ENCODE results near the gene TPSB2. TPM values are rescaled to one million over a fixed set of nuclear protein-coding genes. Genes with fewer than 3 reads are reported as not detected.

The TPSB2 gene
- total RNA-seq, 4 donors from 2014 or later, result 7.5 to 304 (median 199) TPM

GRCh38 chr16:1276580-1276878, 46.5 kb upstream of the TPSB2 start:
- peaks cover 0 to 92% (median 2%) of the 10 kb centered on the region in 4 donors for H3K27me3 ChIP-seq
- H3K4me1 ChIP-seq, result peaks cover 0 to 8% (median 7%) of the 10 kb centered on the region in 4 donors
- no peaks in the 10 kb centered on the region for H3K9me3 ChIP-seq

GRCh38 chr16:1275791-1276579, 46.0 kb upstream of the TPSB2 start:
- Histone ChIP-seq H3K4me3 (no peak overlapping the region), H3K4me1 (peaks cover 0 to 10% (median 9%) of the 10 kb centered on the region in 4 donors), H3K27me3 (peaks cover 0 to 93% (median 2%) of the 10 kb centered on the region in 4 donors), H3K36me3 (no peaks in the 10 kb centered on the region), H3K9me3 (no peaks in the 10 kb centered on the region), H3K27ac (replicated peaks in 1 of 4) (no peak overlapping the region)
- 63% methylated on average over 18 of the region's 30 CpGs for WGBS
- intact Hi-C loops (cut with DNase I), result no loop called here
- DNase-seq (ENCODE audit: extremely low spot score), result no peak
- TF ChIP-seq EP300 (IDR thresholded peaks at IDR 0.05), result no peak
- no peak for TF ChIP-seq CTCF (IDR thresholded peaks at IDR 0.05)
- TF ChIP-seq POLR2AphosphoS5 (IDR thresholded peaks at IDR 0.05), result no peak
- no peak for TF ChIP-seq POLR2A (IDR thresholded peaks at IDR 0.05; ENCODE audit: low read depth)

More at GRCh38 chr16:1276580-1276878, 46.5 kb upstream of the TPSB2 start:
- 67% methylated on average over 7 of the region's 14 CpGs for WGBS
- Histone ChIP-seq H3K27ac (replicated peaks in 1 of 4) (no peak overlapping the region), H3K36me3 (no peaks in the 10 kb centered on the region), H3K4me3 (no peak overlapping the region)
- intact Hi-C loops (cut with DNase I), result no loop called here
- DNase-seq (ENCODE audit: extremely low spot score), result no peak
- TF ChIP-seq POLR2A (IDR thresholded peaks at IDR 0.05; ENCODE audit: low read depth), result no peak
- TF ChIP-seq CTCF (IDR thresholded peaks at IDR 0.05), result no peak
- no peak for TF ChIP-seq POLR2AphosphoS5 (IDR thresholded peaks at IDR 0.05)
- TF ChIP-seq EP300 (IDR thresholded peaks at IDR 0.05), result no peak

- Histone ChIP-seq H3K9me3 (no peaks in the 10 kb centered on the region), H3K36me3 (no peaks in the 10 kb centered on the region), H3K27ac (replicated peaks in 1 of 4) (no peak overlapping the region), H3K4me3 (no peak overlapping the region), H3K4me1 (peaks cover 0 to 10% (median 9%) of the 10 kb centered on the region in 4 donors), H3K27me3 (peaks cover 0 to 99% (median 2%) of the 10 kb centered on the region in 4 donors)
- 92% methylated on average over 7 of the region's 7 CpGs for WGBS
- TF ChIP-seq EP300 (IDR thresholded peaks at IDR 0.05), result no peak
- TF ChIP-seq POLR2A (IDR thresholded peaks at IDR 0.05; ENCODE audit: low read depth), result no peak
- no peak for TF ChIP-seq CTCF (IDR thresholded peaks at IDR 0.05)
- no peak for TF ChIP-seq POLR2AphosphoS5 (IDR thresholded peaks at IDR 0.05)
- no peak for DNase-seq (ENCODE audit: extremely low spot score)
- intact Hi-C loops (cut with DNase I), result no loop called here
These were observed 44.8 kb upstream of the TPSB2 start for GRCh38 chr16:1274767-1275166.

- TF ChIP-seq EP300 (IDR thresholded peaks at IDR 0.05) (no peak), POLR2AphosphoS5 (IDR thresholded peaks at IDR 0.05) (no peak), CTCF (IDR thresholded peaks at IDR 0.05) (no peak), POLR2A (IDR thresholded peaks at IDR 0.05; ENCODE audit: low read depth) (no peak)
- Histone ChIP-seq H3K4me1 (peaks cover 0 to 10% (median 9%) of the 10 kb centered on the region in 4 donors), H3K36me3 (no peaks in the 10 kb centered on the region), H3K27me3 (peaks cover 0 to 96% (median 2%) of the 10 kb centered on the region in 4 donors), H3K27ac (replicated peaks in 1 of 4) (no peak overlapping the region), H3K9me3 (no peaks in the 10 kb centered on the region), H3K4me3 (no peak overlapping the region)
- DNase-seq (ENCODE audit: extremely low spot score), result no peak
- 95% methylated on average over 11 of the region's 15 CpGs for WGBS
- intact Hi-C loops (cut with DNase I), result no loop called here
These were observed 43.8 kb upstream of the TPSB2 start for GRCh38 chr16:1273816-1274215.
